Choroid plexus epithelial cell (primary cell): ENCODE measurements around the gene RASA2.
A peak's percentile ranks its signal among the peaks of the same experiment; 100 is the strongest.

ENCODE experiments used
- DNase-seq: peaks from one replicate; pipeline ENCODE4 v3.0.0-alpha.2; 2010; ENCODE audit warnings: low read depth
- H3K4me3 ChIP-seq: 2 replicates; pipeline ENCODE4 v1.5.1; 2011; ENCODE audit warnings: low read depth, mild to moderate bottlenecking, control low read depth, low read length, moderate library complexity
- TF ChIP-seq, protein P1 (sequence below): conservative IDR thresholded peaks from 2 replicates; pipeline ENCODE4 v1.5.1; 2011; ENCODE audit warnings: low read depth, mild to moderate bottlenecking, control low read depth, inconsistent platforms, low read length, moderate library complexity

The RASA2 gene

DNA sequence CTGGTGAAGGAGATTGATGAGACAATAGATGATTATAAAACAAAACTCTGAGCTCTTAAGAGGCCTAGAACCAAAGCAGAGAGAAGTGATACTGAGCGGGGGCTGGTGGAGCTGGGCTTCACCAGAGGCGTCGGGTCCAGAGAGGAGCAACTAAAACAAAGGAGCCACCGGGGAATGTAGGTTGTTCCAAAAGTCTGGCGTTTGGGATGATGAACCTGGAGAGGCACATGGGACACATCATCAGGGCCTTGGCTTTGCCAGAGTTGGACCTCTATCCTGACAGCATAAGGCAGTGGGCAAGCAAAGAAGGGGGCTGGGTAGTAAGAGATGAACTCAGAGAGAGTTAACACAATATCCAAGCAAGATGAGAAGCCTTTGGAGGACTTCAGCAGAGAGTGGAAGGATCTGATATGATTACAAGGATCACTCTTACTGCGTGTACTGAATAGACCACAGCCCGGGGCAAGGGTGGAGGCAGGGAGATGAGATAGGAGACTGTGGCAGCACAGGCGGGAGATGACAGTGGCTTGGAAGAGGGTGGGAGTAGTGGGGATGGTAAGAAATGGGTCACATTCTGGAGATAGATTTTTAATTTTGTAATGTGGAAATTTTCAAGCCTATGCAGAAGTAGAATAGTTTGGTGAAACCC, 36.0 kb upstream of the RASA2 start:
- no peak for DNase-seq

DNA sequence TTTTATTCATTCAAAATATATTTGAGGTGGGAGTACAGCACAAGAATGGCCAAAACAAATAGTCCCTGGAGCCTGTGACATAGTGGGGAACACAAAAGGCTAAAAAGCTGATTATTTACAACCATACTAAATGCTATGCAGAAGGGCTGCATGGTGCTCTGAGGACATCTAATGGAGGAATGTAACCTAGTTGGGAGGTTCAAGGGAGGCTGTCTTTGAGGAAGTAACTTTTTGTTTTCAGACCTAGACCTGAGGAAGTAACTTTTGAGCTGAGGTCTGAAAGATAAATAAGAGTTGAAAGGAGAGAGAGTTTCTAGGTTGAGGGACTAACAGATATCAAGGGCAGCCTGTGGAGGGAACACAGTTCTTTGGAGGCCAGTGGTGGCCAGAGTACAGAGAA, 34.8 kb upstream of the RASA2 start:
- TF ChIP-seq, protein P1, sequence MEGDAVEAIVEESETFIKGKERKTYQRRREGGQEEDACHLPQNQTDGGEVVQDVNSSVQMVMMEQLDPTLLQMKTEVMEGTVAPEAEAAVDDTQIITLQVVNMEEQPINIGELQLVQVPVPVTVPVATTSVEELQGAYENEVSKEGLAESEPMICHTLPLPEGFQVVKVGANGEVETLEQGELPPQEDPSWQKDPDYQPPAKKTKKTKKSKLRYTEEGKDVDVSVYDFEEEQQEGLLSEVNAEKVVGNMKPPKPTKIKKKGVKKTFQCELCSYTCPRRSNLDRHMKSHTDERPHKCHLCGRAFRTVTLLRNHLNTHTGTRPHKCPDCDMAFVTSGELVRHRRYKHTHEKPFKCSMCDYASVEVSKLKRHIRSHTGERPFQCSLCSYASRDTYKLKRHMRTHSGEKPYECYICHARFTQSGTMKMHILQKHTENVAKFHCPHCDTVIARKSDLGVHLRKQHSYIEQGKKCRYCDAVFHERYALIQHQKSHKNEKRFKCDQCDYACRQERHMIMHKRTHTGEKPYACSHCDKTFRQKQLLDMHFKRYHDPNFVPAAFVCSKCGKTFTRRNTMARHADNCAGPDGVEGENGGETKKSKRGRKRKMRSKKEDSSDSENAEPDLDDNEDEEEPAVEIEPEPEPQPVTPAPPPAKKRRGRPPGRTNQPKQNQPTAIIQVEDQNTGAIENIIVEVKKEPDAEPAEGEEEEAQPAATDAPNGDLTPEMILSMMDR: peak; percentile 83
- DNase-seq: peak; percentile 88
- no peak overlapping the region for H3K4me3 ChIP-seq

More for the DNA sequence above, 36.0 kb upstream of the RASA2 start:
- TF ChIP-seq, protein P1: no peak
- no peak overlapping the region for H3K4me3 ChIP-seq

DNA sequence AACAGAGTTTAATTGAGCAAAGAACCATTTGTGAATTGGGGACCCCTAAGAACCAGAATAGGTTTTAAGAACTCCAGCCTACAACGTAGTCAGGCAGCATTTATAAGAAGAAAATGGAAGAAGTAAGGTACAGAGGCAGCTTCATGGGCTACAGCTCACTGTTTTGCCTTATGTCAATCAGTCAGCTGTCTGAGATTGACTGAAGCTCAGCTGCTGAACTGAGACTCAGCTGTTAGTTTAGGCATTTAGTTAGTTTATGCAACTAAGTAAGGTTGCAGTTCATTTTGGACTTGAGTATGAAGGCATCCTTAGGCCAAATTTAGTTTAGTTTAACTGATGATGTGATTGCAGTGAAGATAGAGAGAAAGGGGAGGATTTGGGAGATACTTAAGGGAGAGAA, 34.1 kb upstream of the RASA2 start:
- no peak overlapping the region for H3K4me3 ChIP-seq
- no peak for DNase-seq
- TF ChIP-seq, protein P1: no peak

DNA sequence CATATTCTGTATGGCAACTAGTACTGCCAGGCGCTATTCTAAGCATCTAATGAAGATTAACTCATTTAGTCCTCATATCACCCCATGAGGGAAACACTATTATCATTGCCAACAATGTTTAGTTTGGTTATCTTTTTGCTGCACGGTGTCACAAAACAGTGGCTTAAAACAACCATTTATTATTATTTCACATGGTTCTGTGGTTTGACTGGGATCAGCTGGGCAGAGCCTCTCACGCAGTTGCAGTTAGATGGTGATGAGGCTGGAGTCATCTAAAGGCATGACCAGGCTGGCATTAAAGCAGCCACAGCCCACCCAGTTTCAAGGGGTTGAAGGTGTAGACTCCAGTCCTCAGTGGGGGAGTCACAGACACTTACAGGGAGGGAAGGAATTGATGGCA, 32.8 kb upstream of the RASA2 start:
- DNase-seq: no peak
- TF ChIP-seq, protein P1: no peak
- no peak overlapping the region for H3K4me3 ChIP-seq

DNA sequence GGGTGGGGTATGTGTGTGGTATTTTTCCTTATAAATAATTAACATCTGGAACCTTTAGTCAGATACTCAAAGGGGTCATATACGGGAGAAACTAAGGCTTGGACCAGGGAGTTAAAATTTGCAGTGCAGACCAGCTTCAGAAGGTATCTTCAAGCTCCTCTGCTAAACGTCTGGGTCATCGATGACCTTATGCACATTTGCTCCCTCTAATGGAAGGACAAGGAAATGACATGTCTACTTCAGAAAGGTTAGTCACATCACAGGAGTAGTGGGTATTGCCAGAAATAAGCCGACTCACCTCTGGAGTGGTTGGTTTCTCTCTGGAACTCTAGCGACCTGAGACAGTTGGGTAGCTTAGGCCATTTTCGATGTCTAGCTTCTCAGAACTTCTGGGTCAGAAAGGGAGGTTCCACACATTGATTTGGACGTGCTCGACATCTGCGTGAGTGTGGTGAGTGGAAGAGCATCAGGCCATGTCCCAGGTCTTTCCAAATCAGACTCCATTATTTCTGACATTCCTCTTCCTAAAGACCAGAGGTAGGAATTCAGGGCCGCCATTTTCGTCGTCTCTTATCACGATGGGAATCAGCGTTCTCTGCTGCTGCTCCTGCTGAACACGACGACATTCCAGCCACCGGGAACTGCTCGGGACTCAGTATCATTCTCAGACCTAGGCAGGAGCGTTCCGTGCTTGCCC, 31.8 kb upstream of the RASA2 start:
- DNase-seq: peak; percentile 89
- no peak overlapping the region for H3K4me3 ChIP-seq
- TF ChIP-seq, protein P1: peak; percentile 76

DNA sequence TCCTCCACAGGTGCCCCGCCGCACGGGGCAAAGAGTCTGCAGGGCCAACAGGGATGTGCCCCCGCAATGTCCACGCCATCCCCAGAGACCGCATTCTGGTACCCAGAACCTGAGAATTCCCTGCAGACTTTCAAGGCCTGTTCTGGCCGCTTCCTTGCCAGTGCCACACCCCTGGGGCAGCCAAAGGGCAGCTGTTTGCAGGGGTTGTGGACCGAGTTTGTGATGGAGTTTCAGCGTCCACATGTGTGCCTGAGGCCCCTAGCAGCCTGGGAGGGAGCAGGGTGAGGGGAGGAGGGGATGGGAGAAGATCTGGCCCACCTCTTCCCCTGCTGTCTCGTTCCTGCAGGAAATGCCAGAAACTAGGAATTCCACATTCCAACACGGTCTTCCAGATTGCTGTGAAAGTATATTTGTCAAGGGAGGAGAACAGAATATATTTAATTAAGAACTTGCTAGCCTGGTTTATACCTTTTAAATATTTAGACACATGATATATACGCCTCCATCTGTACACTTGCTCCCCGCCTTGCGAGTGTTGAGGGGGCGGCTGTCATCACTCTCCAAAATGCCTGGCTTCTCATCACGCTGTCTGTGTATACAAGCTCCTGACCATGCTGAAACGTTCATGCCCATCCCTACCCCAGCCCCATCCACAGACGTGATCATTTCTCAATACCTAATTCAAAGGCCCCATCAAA, 31.1 kb upstream of the RASA2 start:
- no peak overlapping the region for H3K4me3 ChIP-seq
- no peak for DNase-seq
- TF ChIP-seq, protein P1: no peak
